Mammary epithelial cell (primary cell): ENCODE results near the gene LIME1.

ENCODE experiments used
- EZH2 ChIP-seq: IDR thresholded peaks from 2 replicates; pipeline ENCODE4 v1.6.1; 2012; ENCODE audit warnings: low read length, inconsistent platforms, borderline replicate concordance
- TF ChIP-seq, protein P1 (sequence below), 2 donors: IDR thresholded peaks in 1 of 2; conservative IDR thresholded peaks in 1 of 2; 2 replicates each; pipeline ENCODE4 v1.5.1; 2011 to 2012; ENCODE audit warnings: inconsistent platforms in 2 of 2, low read length in 2 of 2, mild to moderate bottlenecking in 2 of 2, control low read depth in 1 of 2, low read depth in 1 of 2; ENCODE audit not compliant: insufficient read depth in 1 of 2; ENCODE audit errors: extremely low read depth in 1 of 2

DNA sequence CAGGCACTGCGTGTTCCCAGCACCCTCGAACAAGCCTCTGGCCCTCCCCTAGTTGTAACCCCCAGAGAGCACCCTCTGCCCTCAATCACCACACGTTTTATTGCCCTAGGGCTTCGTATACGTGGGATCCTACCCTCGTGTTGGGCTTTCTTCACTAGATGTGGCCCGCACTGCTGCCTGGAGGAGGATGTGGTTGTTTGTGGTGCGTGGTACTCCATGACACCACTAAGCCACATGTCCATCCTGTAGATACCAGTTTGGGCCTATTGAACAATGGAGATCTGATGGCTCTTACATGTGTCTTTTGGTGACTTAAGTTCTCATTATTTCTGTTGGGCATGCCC lies 20.2 kb downstream of the LIME1 start:
- TF ChIP-seq EZH2, result no peak
- TF ChIP-seq, protein P1, sequence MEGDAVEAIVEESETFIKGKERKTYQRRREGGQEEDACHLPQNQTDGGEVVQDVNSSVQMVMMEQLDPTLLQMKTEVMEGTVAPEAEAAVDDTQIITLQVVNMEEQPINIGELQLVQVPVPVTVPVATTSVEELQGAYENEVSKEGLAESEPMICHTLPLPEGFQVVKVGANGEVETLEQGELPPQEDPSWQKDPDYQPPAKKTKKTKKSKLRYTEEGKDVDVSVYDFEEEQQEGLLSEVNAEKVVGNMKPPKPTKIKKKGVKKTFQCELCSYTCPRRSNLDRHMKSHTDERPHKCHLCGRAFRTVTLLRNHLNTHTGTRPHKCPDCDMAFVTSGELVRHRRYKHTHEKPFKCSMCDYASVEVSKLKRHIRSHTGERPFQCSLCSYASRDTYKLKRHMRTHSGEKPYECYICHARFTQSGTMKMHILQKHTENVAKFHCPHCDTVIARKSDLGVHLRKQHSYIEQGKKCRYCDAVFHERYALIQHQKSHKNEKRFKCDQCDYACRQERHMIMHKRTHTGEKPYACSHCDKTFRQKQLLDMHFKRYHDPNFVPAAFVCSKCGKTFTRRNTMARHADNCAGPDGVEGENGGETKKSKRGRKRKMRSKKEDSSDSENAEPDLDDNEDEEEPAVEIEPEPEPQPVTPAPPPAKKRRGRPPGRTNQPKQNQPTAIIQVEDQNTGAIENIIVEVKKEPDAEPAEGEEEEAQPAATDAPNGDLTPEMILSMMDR (conservative IDR thresholded peaks at IDR 0.05 in 1 of 2, IDR thresholded peaks at IDR 0.05 in 1 of 2; ENCODE audit: extremely low read depth in 1 of 2, insufficient read depth in 1 of 2, low read depth in 1 of 2, low read length in 2 of 2), result no peak
